Endothelial cell of umbilical vein (primary cell): Measurements from ENCODE around the gene RECQL5. TPM values are rescaled to one million over a fixed set of nuclear protein-coding genes. Genes with fewer than 3 reads are reported as not detected.

Experiments used
- BruUV-seq: library from RNA; stranded (reverse); fragments of 400-500 nt; replicated peaks from 2 replicates; lab custom pipeline; 2021; lab: Mats Ljungman, UMichigan
- CTCF ChIA-PET: fragments of 300-600, 350-600 bp; sonication (Branson Sonifier 250); formaldehyde crosslinking; loops from one replicate; lab custom pipeline; 2021; ENCODE audit warnings: antibody characterized with exemption, inconsistent platforms; lab: Charles Lee
- POLR2A ChIA-PET: fragments of 300-600, 350-600 bp; sonication (Branson Sonifier 250); formaldehyde crosslinking; loops from one replicate; lab custom pipeline; 2021; ENCODE audit warnings: antibody characterized with exemption, inconsistent platforms; lab: Charles Lee
- DNase-seq: peaks from one replicate; pipeline ENCODE4 v3.0.0-alpha.2; 2011; ENCODE audit warnings: low read depth, low spot score
- FAIRE-seq: peaks from 2 replicates; lab custom pipeline; 2011; peaks lifted over from hg19 to GRCh38; lab: Jason Lieb, UNC
- H2AFZ ChIP-seq: 2 replicates; pipeline ENCODE4 v1.6.0; 2012; ENCODE audit warnings: low read depth, low read length, control low read depth, inconsistent platforms
- H3K27ac ChIP-seq: 2 replicates; pipeline ENCODE4 v1.5.1; 2011; ENCODE audit warnings: low read depth, mild to moderate bottlenecking, control low read depth, low read length, moderate library complexity; ENCODE audit not compliant: insufficient read depth
- H3K27me3 ChIP-seq, 2 experiments: 2 replicates each; pipeline versions ENCODE4 v1.6.0 to v1.6.1; 2011; ENCODE audit warnings: low read length in 2 of 2, mixed read lengths in 1 of 2; ENCODE audit not compliant: control insufficient read depth in 2 of 2, insufficient read depth in 2 of 2
- H3K36me3 ChIP-seq, 2 experiments: 2 replicates in 1 of 2; 3 replicates in 1 of 2; pipeline ENCODE4 v1.5.1; 2011; ENCODE audit warnings: low read length in 2 of 2, mild to moderate bottlenecking in 1 of 2, moderate library complexity in 1 of 2; ENCODE audit not compliant: control insufficient read depth in 2 of 2, insufficient read depth in 2 of 2; ENCODE audit errors: extremely low read depth in 1 of 2
- H3K4me1 ChIP-seq: 3 replicates; pipeline ENCODE4 v1.5.1; 2011; ENCODE audit warnings: mild to moderate bottlenecking, low read length; ENCODE audit not compliant: control insufficient read depth, insufficient read depth; ENCODE audit errors: extremely low read depth
- H3K4me2 ChIP-seq: 2 replicates; pipeline ENCODE4 v1.6.1; 2011; ENCODE audit warnings: low read length, control low read depth, mixed read lengths; ENCODE audit not compliant: insufficient read depth
- H3K4me3 ChIP-seq, 3 experiments: fragments of 200-600 bp in 1 of 3; sonication (generic), shearing (Covaris generic) in 1 of 3; replicated peaks in 1 of 3; 2 replicates each; pipeline ENCODE4 v1.5.1; 2011 to 2016; ENCODE audit warnings: control low read depth in 3 of 3, low read length in 3 of 3, mild to moderate bottlenecking in 2 of 3, inconsistent platforms in 1 of 3, low read depth in 1 of 3, moderate library complexity in 1 of 3; ENCODE audit not compliant: insufficient read depth in 1 of 3
- H3K79me2 ChIP-seq: 2 replicates; pipeline ENCODE4 v1.6.0; 2012; ENCODE audit warnings: low read length, inconsistent platforms; ENCODE audit not compliant: control insufficient read depth, insufficient read depth
- H3K9ac ChIP-seq: replicated peaks from 2 replicates; pipeline ENCODE3; 2011; ENCODE audit warnings: low read length, control low read depth; ENCODE audit not compliant: insufficient read depth; ENCODE audit errors: extremely low read depth
- H3K9me1 ChIP-seq: replicated peaks from 3 replicates; pipeline ENCODE4 v1.6.0; 2011; ENCODE audit warnings: mild to moderate bottlenecking, low read length; ENCODE audit not compliant: control insufficient read depth, insufficient read depth; ENCODE audit errors: extremely low read depth
- H3K9me3 ChIP-seq: replicated peaks from 2 replicates; pipeline ENCODE4 v1.5.1; 2012; ENCODE audit warnings: low read length, inconsistent platforms; ENCODE audit not compliant: control insufficient read depth, insufficient read depth
- H4K20me1 ChIP-seq: replicated peaks from 2 replicates; pipeline ENCODE3; 2011; ENCODE audit warnings: mild to moderate bottlenecking, low read length; ENCODE audit not compliant: control insufficient read depth, insufficient read depth; ENCODE audit errors: extremely low read depth
- CTCF ChIP-seq, 2 donors: IDR thresholded peaks; 1 replicate in 1 of 2; 2 replicates in 1 of 2; pipeline ENCODE4 v1.5.1; 2011; ENCODE audit warnings: low read length in 2 of 2, mild to moderate bottlenecking in 2 of 2, moderate library complexity in 2 of 2, control low read depth in 1 of 2, inconsistent platforms in 1 of 2, low read depth in 1 of 2; ENCODE audit not compliant: insufficient read depth in 1 of 2; ENCODE audit errors: extremely low read depth in 1 of 2
- EZH2 ChIP-seq: IDR thresholded peaks from 2 replicates; pipeline ENCODE4 v1.6.1; 2012; ENCODE audit warnings: borderline replicate concordance, low read depth, mild to moderate bottlenecking, moderate library complexity, low read length, inconsistent platforms; ENCODE audit not compliant: severe bottlenecking
- FOS ChIP-seq: IDR thresholded peaks from 2 replicates; pipeline ENCODE4 v1.6.1; 2011; ENCODE audit warnings: mild to moderate bottlenecking, low read length, moderate library complexity, borderline replicate concordance; ENCODE audit not compliant: insufficient read depth
- GATA2 ChIP-seq: IDR thresholded peaks from 2 replicates; pipeline ENCODE4 v1.7.0; 2011; ENCODE audit warnings: low read depth, mild to moderate bottlenecking, moderate library complexity, mixed read lengths, low read length; ENCODE audit not compliant: insufficient read length, insufficient read depth
- JUN ChIP-seq: IDR thresholded peaks from 2 replicates; pipeline ENCODE4 v1.6.1; 2011; ENCODE audit warnings: borderline replicate concordance, low read depth; ENCODE audit not compliant: insufficient read length, insufficient read depth
- MAX ChIP-seq: IDR thresholded peaks from 2 replicates; pipeline ENCODE4 v1.6.1; 2011; ENCODE audit not compliant: insufficient read depth, insufficient read length
- MYC ChIP-seq: IDR thresholded peaks from one replicate; pipeline ENCODE4 v1.6.1; 2011; ENCODE audit warnings: mild to moderate bottlenecking, low read depth, low read length
- POLR2A ChIP-seq: IDR thresholded peaks from 2 replicates; pipeline ENCODE4 v1.6.1; 2012; ENCODE audit warnings: low read depth, mild to moderate bottlenecking, control low read depth, low read length
- POLR2AphosphoS5 ChIP-seq: IDR thresholded peaks from 2 replicates; pipeline ENCODE4 v1.6.1; 2012; ENCODE audit warnings: low read depth, mild to moderate bottlenecking, control low read depth, low read length, moderate library complexity; ENCODE audit not compliant: insufficient read depth
- dilution Hi-C: fragments of 300-500 bp; cut with MboI; formaldehyde crosslinking; loops from one replicate; pipeline ENCODE4 v1.15.0; 2019; ENCODE audit warnings: low sequenced_read_pairs; ENCODE audit not compliant: extremely low pct_ligation_motif_present
- intact Hi-C: fragments of 100-400 bp; cut with micrococcal nuclease; formaldehyde crosslinking; loops from one replicate; pipeline ENCODE4 v1.10.0; 2022
- polyA plus RNA-seq, 4 experiments: library from polyadenylated mRNA; depleted of rRNA in 3 of 4; stranded (reverse) in 3 of 4; unstranded in 1 of 4; fragments of >200 nt; gene quantifications; 2 replicates each; pipeline versions ENCODE4 v1.2.1 to v1.2.3, GENCODE V29; 2011 to 2012; ENCODE audit warnings: missing spikeins in 1 of 4
- total RNA-seq: library from RNA; stranded (reverse); gene quantifications from 2 replicates; pipeline ENCODE4 v1.2.3, GENCODE V29; 2021

The RECQL5 gene
- total and polyA plus RNA-seq, 2 donors (not counting 3 experiments of a cell fraction or from before 2014, with no cell fraction given): 21.3 to 30.7 TPM

GRCh38 chr17:75692976-75693375 lies 26.0 kb upstream of the RECQL5 start:
- no TSS peak for BruUV-seq
- no peaks in the 10 kb centered on the region for H3K27me3 ChIP-seq
- no peak overlapping the region for H2AFZ ChIP-seq
- ChIA-PET CTCF (interaction anchor here (1.0 to 8.9 kb wide), 8 partner anchors 9 to 60 kb away, joined by 3 to 88 read pairs (median 17); partner anchors contain the start of gene SMIM5), POLR2A (interaction anchor here (0.8 kb wide), 1 partner anchor 14 kb away, joined by 3 read pairs; no protein-coding TSS in a partner anchor)
- peaks cover 67% of the 10 kb centered on the region for H3K79me2 ChIP-seq
- no peak for DNase-seq
- intact Hi-C loops (no loop called here), dilution Hi-C loops (no loop called here)
- peak overlapping the region; percentile 80 for H3K27ac ChIP-seq
- no peak overlapping the region for H3K9ac ChIP-seq
- H3K4me2 ChIP-seq: peak overlapping the region; percentile 14
- H3K4me1 ChIP-seq: peaks cover 79% of the 10 kb centered on the region
- FAIRE-seq: no peak
- no peaks in the 10 kb centered on the region for H3K9me1 ChIP-seq
- H3K9me3 ChIP-seq: no peaks in the 10 kb centered on the region
- no peak overlapping the region for H3K4me3 ChIP-seq
- H4K20me1 ChIP-seq: no peaks in the 10 kb centered on the region
- TF ChIP-seq POLR2AphosphoS5 (no peak), EZH2 (no peak), POLR2A (no peak), FOS (no peak), MYC (no peak), CTCF (IDR thresholded peaks at IDR 0.05; ENCODE audit: extremely low read depth in 1 of 2, insufficient read depth in 1 of 2, low read depth in 1 of 2, low read length in 2 of 2) (no peak), MAX (no peak), GATA2 (no peak), JUN (no peak)
- H3K36me3 ChIP-seq: peaks cover 9 to 20% of the 10 kb centered on the region in 2 experiments
